ENCODE data around the gene GPR65. TPM values are rescaled to one million over a fixed set of nuclear protein-coding genes. Genes with fewer than 3 reads are reported as not detected.

GPR65 gene
- polyA plus RNA-seq (2013) = 0.30 TPM

GRCh38 chr14:88005050-88005481, at the start of gene GPR65:
TSS of gene GPR65 (plus strand) at chr14:88005135. CDS start at chr14:88010848, 5,713 bp downstream.
- peak; percentile 56 to 90 (median 82) for DNase-seq
- H3K4me3 ChIP-seq (ENCODE audit: control insufficient read depth in 1 of 7, extremely low read depth in 1 of 7, insufficient read depth in 4 of 7, low read depth in 2 of 7, low read length in 6 of 7) = peak within 1 kb of the TSS in 6 of 7 experiments; percentile 1 to 64 (median 36)
- no peaks in the 10 kb centered on the region for H3K9me3 ChIP-seq (ENCODE audit: control extremely low read depth in 1 of 5, control insufficient read depth in 4 of 5, insufficient read depth in 2 of 5, low read depth in 1 of 5, low read length in 4 of 5)
- CTCF ChIA-PET = interaction anchor here (1.5 to 3.0 kb wide), 2 partner anchors 10 to 11 kb away, joined by 7 to 9 read pairs; partner anchors contain the start of gene GALC
- H3K27ac ChIP-seq (ENCODE audit: insufficient read depth in 1 of 2, low read depth in 1 of 2, low read length in 2 of 2, poor library complexity in 1 of 2, severe bottlenecking in 2 of 2) = peak within 1 kb of the TSS in 1 of 2 experiments; percentile 9
- peaks cover 12 to 76% (median 38%) of the 10 kb centered on the region in 4 experiments for H3K4me1 ChIP-seq (ENCODE audit: control extremely low read depth in 1 of 4, control insufficient read depth in 4 of 4, insufficient read depth in 4 of 4, low read length in 3 of 4)
- H3K36me3 ChIP-seq (ENCODE audit: control insufficient read depth in 4 of 4, insufficient read depth in 4 of 4, low read length in 3 of 4) = no peaks in the 10 kb centered on the region
- POLR2A ChIA-PET = interaction anchor here (0.6 kb wide), 1 partner anchor 380 kb away, joined by 3 read pairs; the partner anchor contains the start of gene SPATA7
- H3K27me3 ChIP-seq (replicated peaks in 2 of 5; ENCODE audit: control insufficient read depth in 4 of 5, insufficient read depth in 5 of 5, low read length in 4 of 5) = no peaks in the 10 kb centered on the region
- WGBS (ENCODE audit: insufficient coverage) = 0% methylated on average over 1 of the region's 3 CpGs

- no peaks in the 10 kb centered on the region for H3K27me3 ChIP-seq (replicated peaks in 2 of 5; ENCODE audit: control insufficient read depth in 4 of 5, insufficient read depth in 5 of 5, low read length in 4 of 5)
- H3K4me1 ChIP-seq (ENCODE audit: control extremely low read depth in 1 of 4, control insufficient read depth in 4 of 4, insufficient read depth in 4 of 4, low read length in 3 of 4) = peaks cover 4 to 31% (median 21%) of the 10 kb centered on the region in 4 experiments
- ChIA-PET CTCF (interaction anchor here (1.3 kb wide), 1 partner anchor 10 kb away, joined by 4 read pairs; no protein-coding TSS in a partner anchor), POLR2A (no interaction called here)
- H3K36me3 ChIP-seq (ENCODE audit: control insufficient read depth in 4 of 4, insufficient read depth in 4 of 4, low read length in 3 of 4) = peaks cover 0 to 13% (median 12%) of the 10 kb centered on the region in 4 experiments
- 92% methylated on average over 5 of the region's 6 CpGs for WGBS (ENCODE audit: insufficient coverage)
- no peak for DNase-seq
- peaks cover 0 to 4% (median 3%) of the 10 kb centered on the region in 5 experiments for H3K9me3 ChIP-seq (ENCODE audit: control extremely low read depth in 1 of 5, control insufficient read depth in 4 of 5, insufficient read depth in 2 of 5, low read depth in 1 of 5, low read length in 4 of 5)
- no peak overlapping the region for H3K27ac ChIP-seq (ENCODE audit: insufficient read depth in 1 of 2, low read depth in 1 of 2, low read length in 2 of 2, poor library complexity in 1 of 2, severe bottlenecking in 2 of 2)
- no peak overlapping the region for H3K4me3 ChIP-seq (ENCODE audit: control insufficient read depth in 1 of 7, extremely low read depth in 1 of 7, insufficient read depth in 4 of 7, low read depth in 2 of 7, low read length in 6 of 7)
Measured at GRCh38 chr14:87955501-87955900, 49.4 kb upstream of the GPR65 start.

- DNase-seq = no peak
- Histone ChIP-seq H3K4me1 (ENCODE audit: control extremely low read depth in 1 of 4, control insufficient read depth in 4 of 4, insufficient read depth in 4 of 4, low read length in 3 of 4) (no peaks in the 10 kb centered on the region), H3K9me3 (ENCODE audit: control extremely low read depth in 1 of 5, control insufficient read depth in 4 of 5, insufficient read depth in 2 of 5, low read depth in 1 of 5, low read length in 4 of 5) (peaks cover 1 to 12% (median 7%) of the 10 kb centered on the region in 5 experiments), H3K27me3 (replicated peaks in 2 of 5; ENCODE audit: control insufficient read depth in 4 of 5, insufficient read depth in 5 of 5, low read length in 4 of 5) (no peaks in the 10 kb centered on the region), H3K36me3 (ENCODE audit: control insufficient read depth in 4 of 4, insufficient read depth in 4 of 4, low read length in 3 of 4) (peaks cover 3 to 41% (median 29%) of the 10 kb centered on the region in 4 experiments), H3K27ac (ENCODE audit: insufficient read depth in 1 of 2, low read depth in 1 of 2, low read length in 2 of 2, poor library complexity in 1 of 2, severe bottlenecking in 2 of 2) (no peak overlapping the region), H3K4me3 (ENCODE audit: control insufficient read depth in 1 of 7, extremely low read depth in 1 of 7, insufficient read depth in 4 of 7, low read depth in 2 of 7, low read length in 6 of 7) (no peak overlapping the region)
- ChIA-PET CTCF (no interaction called here), POLR2A (no interaction called here)
- 98% methylated on average over 5 of the region's 5 CpGs for WGBS (ENCODE audit: insufficient coverage)
Measured at GRCh38 chr14:87960013-87960787, 44.7 kb upstream of the GPR65 start.

GRCh38 chr14:87961246-87961645, 43.7 kb upstream of the GPR65 start:
- peak in 1 of 3 donors; percentile 12 for DNase-seq
- Histone ChIP-seq H3K4me1 (ENCODE audit: control extremely low read depth in 1 of 4, control insufficient read depth in 4 of 4, insufficient read depth in 4 of 4, low read length in 3 of 4) (no peaks in the 10 kb centered on the region), H3K9me3 (ENCODE audit: control extremely low read depth in 1 of 5, control insufficient read depth in 4 of 5, insufficient read depth in 2 of 5, low read depth in 1 of 5, low read length in 4 of 5) (peaks cover 1 to 12% (median 7%) of the 10 kb centered on the region in 5 experiments), H3K4me3 (ENCODE audit: control insufficient read depth in 1 of 7, extremely low read depth in 1 of 7, insufficient read depth in 4 of 7, low read depth in 2 of 7, low read length in 6 of 7) (no peak overlapping the region), H3K27ac (ENCODE audit: insufficient read depth in 1 of 2, low read depth in 1 of 2, low read length in 2 of 2, poor library complexity in 1 of 2, severe bottlenecking in 2 of 2) (no peak overlapping the region), H3K36me3 (ENCODE audit: control insufficient read depth in 4 of 4, insufficient read depth in 4 of 4, low read length in 3 of 4) (peaks cover 3 to 43% (median 28%) of the 10 kb centered on the region in 4 experiments), H3K27me3 (replicated peaks in 2 of 5; ENCODE audit: control insufficient read depth in 4 of 5, insufficient read depth in 5 of 5, low read length in 4 of 5) (no peaks in the 10 kb centered on the region)
- no CpG with 5 or more reads among the region's 2 CpGs for WGBS (ENCODE audit: insufficient coverage)
- ChIA-PET POLR2A (no interaction called here), CTCF (no interaction called here)

- no peak overlapping the region for H3K27ac ChIP-seq (ENCODE audit: insufficient read depth in 1 of 2, low read depth in 1 of 2, low read length in 2 of 2, poor library complexity in 1 of 2, severe bottlenecking in 2 of 2)
- no CpG with 5 or more reads among the region's 3 CpGs for WGBS (ENCODE audit: insufficient coverage)
- H3K36me3 ChIP-seq (ENCODE audit: control insufficient read depth in 4 of 4, insufficient read depth in 4 of 4, low read length in 3 of 4) = peaks cover 1 to 20% (median 10%) of the 10 kb centered on the region in 4 experiments
- ChIA-PET POLR2A (no interaction called here), CTCF (no interaction called here)
- no peaks in the 10 kb centered on the region for H3K27me3 ChIP-seq (replicated peaks in 2 of 5; ENCODE audit: control insufficient read depth in 4 of 5, insufficient read depth in 5 of 5, low read length in 4 of 5)
- DNase-seq = no peak
- peaks cover 0 to 3% (median 0%) of the 10 kb centered on the region in 4 experiments for H3K4me1 ChIP-seq (ENCODE audit: control extremely low read depth in 1 of 4, control insufficient read depth in 4 of 4, insufficient read depth in 4 of 4, low read length in 3 of 4)
- H3K9me3 ChIP-seq (ENCODE audit: control extremely low read depth in 1 of 5, control insufficient read depth in 4 of 5, insufficient read depth in 2 of 5, low read depth in 1 of 5, low read length in 4 of 5) = peaks cover 0 to 1% (median 0%) of the 10 kb centered on the region in 5 experiments
- no peak overlapping the region for H3K4me3 ChIP-seq (ENCODE audit: control insufficient read depth in 1 of 7, extremely low read depth in 1 of 7, insufficient read depth in 4 of 7, low read depth in 2 of 7, low read length in 6 of 7)
Measured at GRCh38 chr14:87966816-87967215, 38.1 kb upstream of the GPR65 start.

- H3K4me3 ChIP-seq (ENCODE audit: control insufficient read depth in 1 of 7, extremely low read depth in 1 of 7, insufficient read depth in 4 of 7, low read depth in 2 of 7, low read length in 6 of 7) = no peak overlapping the region
- peaks cover 0 to 3% (median 0%) of the 10 kb centered on the region in 4 experiments for H3K4me1 ChIP-seq (ENCODE audit: control extremely low read depth in 1 of 4, control insufficient read depth in 4 of 4, insufficient read depth in 4 of 4, low read length in 3 of 4)
- H3K27ac ChIP-seq (ENCODE audit: insufficient read depth in 1 of 2, low read depth in 1 of 2, low read length in 2 of 2, poor library complexity in 1 of 2, severe bottlenecking in 2 of 2) = no peak overlapping the region
- CTCF ChIA-PET = no interaction called here
- no peaks in the 10 kb centered on the region for H3K27me3 ChIP-seq (replicated peaks in 2 of 5; ENCODE audit: control insufficient read depth in 4 of 5, insufficient read depth in 5 of 5, low read length in 4 of 5)
- POLR2A ChIA-PET = no interaction called here
- DNase-seq = no peak
- H3K36me3 ChIP-seq (ENCODE audit: control insufficient read depth in 4 of 4, insufficient read depth in 4 of 4, low read length in 3 of 4) = peaks cover 0 to 13% (median 5%) of the 10 kb centered on the region in 4 experiments
- H3K9me3 ChIP-seq (ENCODE audit: control extremely low read depth in 1 of 5, control insufficient read depth in 4 of 5, insufficient read depth in 2 of 5, low read depth in 1 of 5, low read length in 4 of 5) = no peaks in the 10 kb centered on the region
Measured at GRCh38 chr14:87967496-87967895, 37.4 kb upstream of the GPR65 start.

GRCh38 chr14:87971010-87971409, 33.9 kb upstream of the GPR65 start:
- Histone ChIP-seq H3K9me3 (ENCODE audit: control extremely low read depth in 1 of 5, control insufficient read depth in 4 of 5, insufficient read depth in 2 of 5, low read depth in 1 of 5, low read length in 4 of 5) (no peaks in the 10 kb centered on the region), H3K4me3 (ENCODE audit: control insufficient read depth in 1 of 7, extremely low read depth in 1 of 7, insufficient read depth in 4 of 7, low read depth in 2 of 7, low read length in 6 of 7) (no peak overlapping the region), H3K27me3 (replicated peaks in 2 of 5; ENCODE audit: control insufficient read depth in 4 of 5, insufficient read depth in 5 of 5, low read length in 4 of 5) (no peaks in the 10 kb centered on the region), H3K4me1 (ENCODE audit: control extremely low read depth in 1 of 4, control insufficient read depth in 4 of 4, insufficient read depth in 4 of 4, low read length in 3 of 4) (peaks cover 0 to 3% (median 0%) of the 10 kb centered on the region in 4 experiments), H3K36me3 (ENCODE audit: control insufficient read depth in 4 of 4, insufficient read depth in 4 of 4, low read length in 3 of 4) (peaks cover 0 to 7% (median 1%) of the 10 kb centered on the region in 4 experiments), H3K27ac (ENCODE audit: insufficient read depth in 1 of 2, low read depth in 1 of 2, low read length in 2 of 2, poor library complexity in 1 of 2, severe bottlenecking in 2 of 2) (no peak overlapping the region)
- no peak for DNase-seq
- POLR2A ChIA-PET = no interaction called here
- CTCF ChIA-PET = interaction anchor here (0.6 kb wide), 1 partner anchor 30 kb away, joined by 3 read pairs; no protein-coding TSS in a partner anchor
- WGBS (ENCODE audit: insufficient coverage) = 100% methylated on average over 1 of the region's 2 CpGs
